HG03558 (cell line): ENCODE data around the gene RASGRP2.
"Not testable (repeated sequence)": the region's sequence is repeated elsewhere in the genome, so short reads cannot be mapped to it uniquely, and the experiment has no call there.

ENCODE experiments used
- ATAC-seq: cut with Tn5 transposase; IDR thresholded peaks from one replicate; pipeline ENCODE4 v1.9.1; 2021; ENCODE audit warnings: moderate number of reproducible peaks; ENCODE audit not compliant: unreplicated experiment; ENCODE audit errors: extremely low read depth

The RASGRP2 gene

DNA sequence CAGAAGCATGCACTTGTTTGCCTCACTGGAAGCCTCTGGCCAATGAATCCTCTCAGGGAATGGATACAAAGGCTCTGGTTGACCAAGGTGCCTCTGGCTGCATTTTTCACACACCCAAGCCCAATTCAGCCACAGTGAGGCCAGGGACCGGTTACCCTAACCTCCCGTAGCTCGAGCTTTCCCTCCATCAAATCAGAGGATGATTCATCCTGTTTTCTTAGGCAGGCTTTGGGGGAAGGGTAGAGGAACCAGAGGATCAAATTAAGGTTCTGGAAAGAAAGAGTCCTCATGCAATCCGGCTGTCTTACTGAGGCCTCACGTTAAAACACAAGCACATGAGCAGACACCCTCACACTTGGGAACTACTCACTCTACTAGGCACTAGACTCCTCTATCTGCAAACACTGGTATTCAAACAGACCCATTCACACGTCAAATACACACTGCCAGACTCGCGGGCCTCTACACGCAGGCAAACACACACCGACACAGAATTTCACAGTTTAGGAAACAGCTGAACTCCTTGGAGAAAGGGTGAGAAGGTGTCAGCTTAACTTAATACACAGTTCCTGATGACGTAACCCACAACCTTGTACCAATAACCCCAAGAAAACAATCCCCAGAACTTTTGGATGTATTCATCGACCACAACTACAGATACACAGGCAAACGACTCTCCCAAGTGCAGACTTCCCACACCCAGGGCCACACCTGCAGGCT, 33.4 kb downstream of the RASGRP2 start:
- ATAC-seq: no peak

DNA sequence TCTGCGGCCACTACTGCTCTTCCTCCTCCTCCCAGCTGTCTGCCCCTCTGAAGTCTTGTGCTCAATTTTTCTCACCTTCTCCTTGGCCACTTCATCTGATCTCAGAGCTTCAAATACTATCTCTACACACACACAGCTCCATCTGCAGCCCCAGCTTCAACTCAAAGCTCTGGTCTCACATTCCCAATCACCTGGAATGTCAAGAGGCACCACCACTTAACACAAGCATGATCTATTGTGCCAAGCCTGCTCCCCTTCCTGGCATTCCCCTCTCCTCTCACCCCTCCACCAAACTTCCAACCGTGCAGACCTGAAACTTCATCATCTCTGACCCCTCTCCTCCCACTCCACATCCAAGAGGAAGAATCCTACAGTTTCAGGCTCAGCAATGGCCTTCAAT, 38.4 kb downstream of the RASGRP2 start:
- no peak for ATAC-seq

DNA sequence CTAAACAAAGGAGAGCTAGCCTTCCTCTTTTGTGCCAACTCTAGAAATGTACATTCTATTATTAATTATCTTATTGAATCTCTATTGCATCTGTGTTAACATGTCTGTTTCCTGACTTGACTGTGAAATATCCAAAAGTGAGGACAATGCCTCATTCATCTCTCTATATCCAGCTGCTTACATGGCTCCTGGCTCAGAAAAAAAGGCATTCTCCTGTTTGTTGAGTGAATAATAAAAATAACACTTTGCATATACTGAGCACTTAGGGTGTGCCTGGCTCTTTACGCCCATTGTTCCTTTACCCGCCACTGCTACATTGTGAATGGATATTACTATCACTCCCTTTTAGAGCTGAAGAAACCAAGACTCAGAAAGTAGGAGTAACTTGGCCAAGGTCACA, 40.9 kb downstream of the RASGRP2 start:
- ATAC-seq: no peak

DNA sequence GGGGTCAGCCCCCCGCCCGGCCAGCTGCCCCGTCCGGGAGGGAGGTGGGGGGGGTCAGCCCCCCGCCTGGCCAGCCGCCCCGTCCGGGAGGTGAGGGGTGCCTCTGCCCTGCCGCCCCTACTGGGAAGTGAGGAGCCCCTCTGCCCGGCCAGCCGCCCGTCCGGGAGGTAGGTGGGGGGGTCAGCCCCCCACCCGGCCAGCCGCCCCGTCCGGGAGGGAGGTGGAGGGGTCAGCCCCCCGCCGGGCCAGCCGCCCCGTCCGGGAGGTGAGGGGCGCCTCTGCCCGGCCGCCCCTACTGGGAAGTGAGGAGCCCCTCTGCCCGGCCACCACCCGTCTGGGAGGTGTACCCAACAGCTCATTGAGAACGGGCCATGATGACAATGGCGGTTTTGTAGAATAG, 42.0 kb downstream of the RASGRP2 start:
- not testable (repeated sequence) for ATAC-seq

DNA sequence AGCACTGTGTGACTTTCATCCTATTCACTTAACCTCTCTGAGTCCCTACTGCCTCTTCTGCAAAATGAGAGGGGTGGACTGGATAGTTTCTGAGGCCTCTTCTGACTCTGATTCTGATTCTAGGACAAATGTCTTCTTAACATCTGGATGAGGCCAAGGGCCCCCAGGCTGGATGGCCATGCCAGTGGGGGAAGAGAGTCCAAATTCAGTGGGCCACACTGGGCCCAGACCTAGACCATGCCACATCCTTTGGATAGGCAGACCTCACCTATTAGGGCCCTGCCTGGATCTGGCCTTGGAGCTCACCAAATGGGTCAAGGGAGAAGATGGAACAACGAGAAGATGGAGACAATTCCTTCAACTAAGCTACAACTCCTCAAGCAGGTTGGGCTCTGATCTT, 45.5 kb downstream of the RASGRP2 start:
- ATAC-seq: no peak

DNA sequence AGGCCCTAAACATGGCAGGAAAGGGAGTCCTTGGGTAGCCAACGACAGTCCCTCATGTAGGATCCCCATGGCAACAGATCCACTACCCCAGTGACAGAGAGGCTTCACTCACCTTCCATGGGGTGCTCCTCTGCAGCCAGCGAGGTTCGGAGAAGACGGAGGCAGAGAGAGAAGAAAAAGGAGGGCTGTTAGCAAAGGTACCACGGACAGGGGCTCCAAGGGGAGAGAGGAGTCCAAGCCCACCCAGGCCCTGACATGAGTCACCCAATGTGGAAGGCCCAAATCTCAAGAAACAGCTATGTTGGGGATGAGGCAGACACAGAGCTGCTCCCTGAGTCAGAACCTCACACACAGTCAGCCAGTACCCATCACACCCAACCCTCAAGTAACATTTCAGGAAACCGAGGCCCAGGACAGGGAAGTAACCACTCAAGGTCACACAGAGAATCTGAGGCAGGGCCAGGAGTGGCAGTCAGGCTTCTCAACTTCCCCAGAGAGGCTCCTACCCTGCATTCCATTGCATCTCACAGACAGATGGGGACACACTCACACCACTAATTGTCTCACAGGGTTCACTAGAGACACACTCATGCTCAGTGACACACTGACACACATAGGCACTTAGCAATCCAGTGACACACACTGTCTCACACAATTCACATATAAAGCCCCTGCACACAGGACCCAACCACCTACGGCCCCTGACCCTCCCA, 46.1 kb downstream of the RASGRP2 start:
- no peak for ATAC-seq

DNA sequence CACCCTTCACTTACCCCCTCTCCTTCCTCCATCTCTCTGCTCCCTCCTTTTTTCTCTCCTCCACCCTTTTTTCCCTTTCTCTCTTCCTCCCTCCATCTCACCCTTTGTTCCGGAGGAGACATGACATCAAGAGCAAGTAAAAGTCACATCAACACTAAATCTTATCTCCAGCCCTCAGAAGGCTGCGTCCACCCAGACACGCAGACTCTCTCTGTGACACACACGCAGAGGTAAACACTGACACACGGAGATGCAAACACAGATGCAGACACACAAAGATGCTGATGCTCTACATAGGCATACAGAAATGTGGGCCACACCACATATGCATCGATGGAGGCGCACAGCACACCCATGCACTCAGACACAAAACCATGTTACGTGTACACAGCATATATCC, 47.9 kb downstream of the RASGRP2 start:
- no peak for ATAC-seq

DNA sequence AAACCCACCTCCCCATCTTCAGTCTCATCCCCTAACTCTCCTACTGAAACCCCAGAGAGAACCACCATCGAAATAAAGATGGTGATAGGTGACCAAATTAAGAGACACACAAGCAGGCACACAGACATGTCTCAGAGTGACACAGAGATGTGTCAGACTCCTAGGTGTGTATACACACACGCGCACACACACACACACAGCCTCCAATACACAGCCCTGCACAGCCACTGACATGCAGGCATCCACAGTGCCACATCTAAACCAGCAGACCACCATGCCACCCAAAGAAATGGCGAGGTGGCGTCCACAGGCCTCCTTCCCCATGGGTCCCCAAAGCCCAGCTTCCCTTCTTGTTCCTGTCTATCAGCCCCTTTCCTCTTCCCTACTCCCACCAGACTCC, 48.4 kb downstream of the RASGRP2 start:
- no peak for ATAC-seq

DNA sequence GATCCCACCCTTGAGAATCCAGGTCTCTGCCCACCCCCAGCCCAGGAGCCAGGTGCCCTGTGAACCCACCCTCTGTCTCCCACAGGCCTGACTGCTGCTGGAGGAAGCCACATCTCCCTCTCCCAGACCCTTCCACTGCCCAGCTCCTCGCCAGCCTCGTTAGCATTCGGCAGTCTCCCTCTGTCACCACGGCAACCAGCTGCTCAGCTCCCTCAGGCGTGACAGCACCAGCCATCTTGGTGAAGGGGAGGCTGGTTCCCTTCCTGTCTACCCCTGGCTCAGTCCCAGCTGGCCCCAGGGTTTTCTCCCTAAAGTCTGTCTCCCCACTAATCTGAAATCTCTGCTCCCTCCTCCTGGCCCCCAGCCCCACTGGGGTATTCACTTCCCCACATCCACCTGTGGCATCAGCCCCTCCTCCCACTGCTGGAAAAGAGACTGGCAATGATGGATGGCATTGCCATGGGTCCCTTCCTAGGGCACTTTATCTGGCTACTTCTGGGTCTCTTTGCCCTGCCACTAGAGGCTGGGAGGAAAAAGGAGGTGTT, 49.0 kb downstream of the RASGRP2 start:
- no peak for ATAC-seq

DNA sequence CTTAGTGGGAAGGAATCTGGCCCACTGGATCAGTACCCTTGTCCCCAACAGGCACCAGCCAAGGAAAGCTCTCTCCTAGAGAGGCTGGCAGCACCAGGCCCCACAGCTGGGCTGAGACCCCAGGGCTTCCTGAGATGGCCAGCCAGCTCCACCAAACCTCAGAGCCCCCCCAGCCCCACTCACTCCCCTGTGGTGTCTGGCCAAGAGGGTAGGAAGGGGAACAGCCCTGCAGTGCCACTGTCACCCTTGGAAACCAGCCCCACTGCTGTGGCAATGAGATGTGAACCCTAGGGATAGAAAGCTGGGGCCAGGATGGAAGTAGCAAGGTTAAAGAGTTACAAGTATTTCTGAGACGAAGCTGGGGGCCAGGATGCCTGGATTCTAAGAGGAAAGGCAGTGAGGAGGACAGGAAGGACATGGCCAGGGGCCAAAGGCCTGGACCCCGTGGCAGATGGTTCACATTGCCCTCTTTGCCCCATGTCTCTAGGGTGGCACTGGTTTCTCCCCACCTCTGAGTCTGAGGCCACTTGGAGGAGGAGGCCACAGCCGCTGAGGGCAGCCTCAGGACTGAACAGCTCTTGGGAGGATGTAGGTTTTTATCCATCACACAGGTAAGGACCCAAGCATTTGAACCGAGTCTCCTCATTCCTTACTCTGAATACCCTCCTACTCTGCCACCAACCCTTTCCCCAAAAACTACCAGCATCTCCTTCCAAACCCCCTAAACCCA, 49.8 kb downstream of the RASGRP2 start:
- no peak for ATAC-seq

DNA sequence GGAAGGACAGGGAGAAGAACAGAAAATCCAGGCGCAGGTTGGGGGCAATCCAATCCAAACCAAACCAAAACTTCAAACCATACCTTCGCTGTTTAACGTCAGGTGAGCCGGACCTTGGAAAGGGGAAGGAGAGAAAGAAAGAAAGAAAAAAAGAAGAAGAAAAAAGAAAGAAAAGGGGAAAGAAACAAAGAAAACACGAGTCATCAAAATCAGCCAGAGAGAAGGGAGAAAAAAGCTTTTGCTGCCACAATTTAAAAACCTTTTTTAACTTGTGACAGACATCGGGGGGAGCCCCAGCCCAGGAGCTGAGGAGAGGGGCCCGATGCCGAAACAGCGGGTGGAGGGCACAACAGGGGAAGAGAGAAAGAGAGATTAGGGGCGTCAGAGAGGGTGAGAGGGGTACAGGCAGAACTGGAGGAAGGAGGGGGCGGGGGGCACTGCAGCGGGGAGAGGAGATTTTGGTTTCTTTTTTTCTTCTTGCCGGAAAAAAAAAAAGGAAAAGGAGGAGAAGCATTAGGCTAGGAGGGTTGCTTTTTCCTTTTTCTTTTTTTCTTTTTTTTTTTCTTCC, 51.1 kb downstream of the RASGRP2 start:
- no peak for ATAC-seq

DNA sequence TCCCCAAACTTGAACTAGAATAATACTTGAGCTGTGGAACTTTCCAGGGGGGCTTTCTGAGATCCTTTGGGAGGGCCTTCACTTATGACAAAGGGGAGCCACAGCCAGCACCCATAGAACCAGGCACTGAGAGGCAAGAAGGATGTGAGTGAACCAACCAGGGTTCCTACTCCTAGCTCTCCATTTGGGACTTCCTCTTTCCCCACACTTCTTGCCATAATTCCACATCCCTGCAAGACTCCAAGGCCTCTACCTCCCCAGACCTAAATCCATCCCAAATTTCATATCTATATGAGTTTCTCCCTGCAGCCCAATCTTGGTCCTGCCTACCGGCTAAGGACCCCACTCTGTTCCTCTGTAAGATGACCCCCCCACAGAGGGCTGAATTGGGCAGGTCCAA, 52.4 kb downstream of the RASGRP2 start:
- ATAC-seq: no peak

DNA sequence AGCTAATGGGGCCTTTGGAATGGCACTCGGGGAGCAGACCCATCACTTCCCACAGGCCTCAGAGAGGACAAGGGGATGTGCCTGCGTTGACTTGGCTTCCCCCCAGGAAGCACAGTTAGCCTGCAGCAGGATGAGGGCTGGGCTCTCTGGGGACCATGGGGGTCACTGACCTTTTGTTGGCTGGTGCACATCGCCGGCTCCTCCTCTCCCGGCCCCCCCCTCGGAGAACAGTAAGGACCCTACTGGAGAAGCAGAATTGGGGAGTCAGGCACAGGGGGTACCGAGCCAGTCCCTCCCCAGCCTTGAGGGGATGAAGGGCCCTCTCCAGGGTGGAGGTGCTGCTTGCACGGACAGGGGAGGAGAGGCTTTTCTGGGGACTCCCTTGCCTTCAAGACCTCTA, 53.7 kb downstream of the RASGRP2 start:
- ATAC-seq: no peak

DNA sequence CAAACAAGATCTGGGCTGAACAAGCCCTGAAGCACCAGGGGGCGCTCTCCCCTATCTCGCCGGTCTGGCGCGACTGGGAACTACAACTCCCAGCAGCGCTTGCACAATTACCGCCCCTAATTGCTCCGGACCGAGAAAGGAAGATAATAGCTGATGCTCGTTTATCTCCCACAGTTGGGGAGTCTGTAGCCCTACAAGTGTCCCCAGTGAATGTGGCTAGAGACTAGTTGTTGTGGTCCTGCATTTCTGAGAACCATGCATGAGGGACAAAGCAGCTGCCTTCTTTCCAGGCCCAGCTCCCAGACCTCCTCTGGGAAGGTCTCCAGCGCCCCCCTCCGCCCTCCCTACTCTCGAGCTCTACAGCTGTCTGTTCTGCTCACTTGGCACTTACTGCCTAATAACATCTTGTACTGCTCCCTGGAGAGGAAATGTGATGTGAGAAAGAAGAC, 55.4 kb downstream of the RASGRP2 start:
- ATAC-seq: no peak

DNA sequence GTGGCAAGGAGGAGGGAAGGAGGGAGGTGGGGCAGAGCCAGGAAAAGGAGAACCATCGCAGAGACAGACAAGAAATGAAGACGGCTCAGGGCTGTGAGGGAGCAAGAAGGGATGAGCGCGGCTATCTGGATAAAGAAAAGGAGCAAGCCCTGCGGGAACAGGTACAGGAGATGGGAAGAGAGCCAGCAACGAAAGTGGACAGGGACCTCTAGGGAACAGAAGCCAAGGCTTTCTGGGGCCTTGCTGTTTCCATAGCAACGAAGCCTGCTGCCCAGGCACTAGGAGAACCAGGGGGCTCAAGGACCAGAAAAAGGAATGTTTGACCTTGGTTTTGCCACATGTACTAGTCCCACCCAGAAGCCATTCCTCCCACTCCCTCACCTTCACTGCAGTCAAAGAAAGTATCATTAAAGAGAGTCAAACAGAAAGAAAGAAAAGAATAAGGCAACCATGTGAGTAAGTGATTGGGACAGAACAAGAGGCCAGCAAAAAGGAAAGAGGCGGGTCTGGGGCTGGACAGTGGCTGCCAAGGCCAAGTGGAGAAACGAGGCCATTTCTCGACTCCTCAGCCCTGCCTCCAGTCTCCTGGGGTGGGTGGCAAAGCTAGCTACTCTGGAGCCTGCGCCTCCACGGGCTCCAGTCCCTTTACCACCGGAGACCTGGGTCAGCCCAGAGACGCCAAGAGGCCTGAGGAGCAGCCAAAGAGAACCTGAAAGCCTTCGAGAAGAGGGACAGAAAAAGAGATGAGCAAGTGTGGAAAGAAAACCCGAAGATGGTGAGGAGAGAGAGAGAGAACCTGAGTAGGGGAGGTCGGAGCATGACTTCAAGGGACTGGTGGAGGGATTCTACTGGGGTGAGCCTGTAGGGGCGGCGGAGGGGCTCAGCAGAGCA, 56.1 kb downstream of the RASGRP2 start:
- no peak for ATAC-seq

DNA sequence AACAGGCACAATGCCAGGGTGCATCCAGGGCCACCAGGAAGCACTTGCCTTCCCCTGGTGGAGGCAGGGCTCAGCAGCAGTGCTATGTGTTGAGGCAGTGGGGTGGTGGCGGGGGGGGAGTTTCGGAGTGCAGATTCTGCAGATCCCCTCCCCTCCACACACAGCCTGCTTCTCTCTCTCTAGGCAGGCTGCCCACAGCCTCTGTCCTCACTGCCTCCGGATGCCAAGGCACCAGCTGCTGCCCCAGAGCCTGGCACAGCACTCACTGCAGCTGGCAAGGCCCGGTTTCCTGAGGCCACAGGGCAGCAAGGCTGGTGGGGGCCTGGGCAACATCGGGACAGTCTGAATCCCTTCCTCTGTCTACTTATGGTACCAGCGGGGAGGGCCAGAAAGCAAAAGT, 56.7 kb downstream of the RASGRP2 start:
- no peak for ATAC-seq

DNA sequence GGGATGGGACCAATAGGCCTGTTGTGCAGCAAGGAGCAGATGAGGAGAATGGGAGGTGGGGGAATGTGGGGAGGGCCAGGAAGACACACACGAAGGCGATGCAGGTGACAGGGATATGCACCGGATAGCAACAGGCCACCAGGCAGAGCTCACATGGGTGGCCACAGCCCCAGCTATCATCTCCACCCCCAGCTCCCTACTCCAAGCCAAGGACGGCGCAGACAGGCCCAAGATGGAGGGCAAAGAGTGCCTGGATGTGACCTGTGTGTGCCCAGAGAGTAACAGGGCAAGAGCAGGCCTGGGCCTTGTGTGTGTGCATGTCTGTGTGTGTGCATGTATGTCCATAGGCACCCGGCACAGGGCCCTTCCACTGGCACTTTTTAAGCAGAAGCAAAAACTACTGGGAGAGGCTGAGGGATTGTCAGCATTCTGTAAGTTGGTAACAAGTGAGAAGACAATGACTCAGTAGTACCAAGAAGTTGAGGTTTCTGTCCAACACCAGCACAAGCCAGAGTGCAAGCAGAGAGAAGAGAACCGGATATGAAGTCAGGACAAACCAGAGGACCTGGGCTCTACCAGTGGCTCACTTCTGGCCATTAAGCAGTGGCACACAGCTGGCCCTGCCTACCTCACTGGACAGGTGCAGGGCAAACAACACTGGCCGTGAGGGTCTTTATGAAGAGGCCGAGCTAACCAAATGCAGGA, 57.3 kb downstream of the RASGRP2 start:
- ATAC-seq: no peak

DNA sequence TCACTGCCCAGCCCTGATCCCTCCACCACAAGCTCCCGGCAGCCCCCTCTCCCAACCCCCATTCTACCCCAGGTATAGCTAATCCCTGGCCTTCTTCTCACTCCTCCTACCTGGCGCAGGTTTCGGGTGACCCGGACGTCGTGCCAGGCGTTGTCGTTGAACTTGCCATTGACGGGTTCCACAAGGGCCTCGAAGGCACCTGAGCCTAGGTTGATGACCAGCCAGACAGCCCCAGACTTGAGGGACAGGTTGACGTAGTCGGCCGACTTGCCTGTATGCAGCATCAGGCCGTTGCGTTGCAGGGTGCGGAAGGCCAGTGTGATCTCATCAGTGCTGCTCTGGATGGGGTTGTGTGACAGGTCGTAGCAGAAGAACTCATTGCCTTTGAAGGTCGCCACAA, 58.4 kb downstream of the RASGRP2 start:
- ATAC-seq: no peak

DNA sequence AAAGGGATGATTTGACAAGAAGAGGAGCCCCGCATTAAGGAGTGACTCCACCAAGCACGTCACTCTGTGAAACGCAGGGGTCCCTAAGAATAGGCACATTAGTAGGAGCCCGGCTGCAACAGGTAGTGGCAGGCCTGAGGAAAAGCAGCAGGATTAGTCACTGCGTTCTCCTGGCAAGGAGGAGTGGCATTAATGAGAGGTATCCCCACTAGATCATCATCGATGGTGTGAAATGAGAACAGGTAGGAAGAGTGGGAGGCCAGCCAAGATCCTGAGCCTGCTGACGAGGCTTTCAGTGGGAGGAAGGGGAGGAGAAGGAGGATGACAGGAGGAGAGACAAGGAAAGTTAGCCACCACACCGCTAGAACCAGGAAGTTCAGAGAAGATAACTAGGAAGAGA, 59.6 kb downstream of the RASGRP2 start:
- no peak for ATAC-seq
